SH-SY5Y (cell line): ENCODE data around the gene KRTAP10-5.

Experiments used
- GATA2 ChIP-seq: IDR thresholded peaks from 2 replicates; pipeline ENCODE4 v1.6.1; 2011; ENCODE audit warnings: mild to moderate bottlenecking, low read depth, low read length
- GATA3 ChIP-seq: IDR thresholded peaks from 2 replicates; pipeline ENCODE4 v1.6.1; 2011; ENCODE audit warnings: low read depth, mild to moderate bottlenecking, low read length, moderate library complexity

GRCh38 chr21:44583089-44583799, 2.8 kb upstream of the KRTAP10-5 start:
- TF ChIP-seq GATA3 (no peak), GATA2 (no peak)
